ENCODE data around the gene NPFFR1. TPM values are rescaled to one million over a fixed set of nuclear protein-coding genes. Genes with fewer than 3 reads are reported as not detected.

NPFFR1 gene
- total RNA-seq, 1 donor from 2014 or later, result not detected

- no peaks in the 10 kb centered on the region for H3K36me3 Mint-ChIP-seq (ENCODE audit: low read depth)
- no peak for DNase-seq
- ChIA-PET POLR2A (interaction anchor here (0.6 kb wide), 1 partner anchor 9 kb away, joined by 3 read pairs; no protein-coding TSS in a partner anchor), CTCF (no interaction called here)
- no peak for TF ChIP-seq CTCF (IDR thresholded peaks at IDR 0.05)
- no peak for ATAC-seq (ENCODE audit: low read depth)
- H3K9me3 Mint-ChIP-seq, result peaks cover 3% of the 10 kb centered on the region
- peaks cover 19% of the 10 kb centered on the region for H3K4me1 Mint-ChIP-seq
- H3K27me3 Mint-ChIP-seq, result no peaks in the 10 kb centered on the region
- intact Hi-C loops (cut with micrococcal nuclease), result no loop called here
- H3K4me3 Mint-ChIP-seq, result no peak overlapping the region
- H3K27ac Mint-ChIP-seq, result no peak overlapping the region
Observed at GRCh38 chr10:70309661-70310060, 25.9 kb upstream of the NPFFR1 start.

DNA sequence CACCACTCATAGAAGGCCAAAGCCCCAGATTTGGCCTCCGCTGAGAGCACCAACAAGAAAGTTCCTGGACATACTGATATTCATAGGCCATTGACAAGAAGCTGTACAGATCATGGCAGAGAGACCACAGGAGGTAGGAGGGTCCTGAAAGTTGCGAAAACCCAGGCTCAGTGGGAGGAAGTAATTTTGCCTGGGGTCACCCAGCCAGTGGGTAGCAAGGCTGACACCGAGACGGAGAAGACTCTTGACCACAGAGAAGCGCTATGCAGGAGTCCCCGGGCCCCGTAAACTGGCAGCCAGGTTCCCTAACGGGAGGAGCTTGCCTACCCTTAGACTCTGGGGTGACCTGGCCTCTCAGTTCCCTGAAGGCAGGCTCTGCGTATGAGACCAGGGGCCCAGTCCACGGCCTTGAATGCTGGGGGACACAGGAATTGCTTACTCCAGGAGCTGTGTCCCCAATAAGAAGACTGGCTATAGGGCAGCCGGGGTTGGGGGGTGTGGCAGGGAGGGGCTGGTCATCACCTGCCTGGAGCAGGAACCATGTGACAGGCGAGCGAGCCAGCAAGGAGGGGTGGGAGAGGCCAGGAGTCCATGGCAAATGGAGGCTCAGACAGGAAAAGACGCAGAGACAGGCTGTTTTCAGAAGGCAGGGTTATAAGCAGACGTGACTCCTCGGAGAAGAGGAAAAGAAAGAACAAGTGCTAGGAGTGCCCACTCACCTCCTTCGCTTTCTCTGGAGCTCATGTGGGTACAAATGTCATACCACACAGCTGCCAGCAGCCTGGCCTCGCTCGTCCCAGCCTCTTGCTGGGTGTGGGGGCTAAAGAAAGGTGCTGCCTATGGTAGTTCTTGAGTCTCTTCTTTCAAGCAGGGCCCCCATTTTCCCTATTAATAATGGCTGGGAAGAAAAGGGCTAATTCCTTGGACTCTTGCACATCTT lies 24.6 kb upstream of the NPFFR1 start:
- intact Hi-C loops (cut with micrococcal nuclease), result no loop called here
- Mint-ChIP-seq H3K27me3 (no peaks in the 10 kb centered on the region), H3K27ac (no peak overlapping the region), H3K4me3 (no peak overlapping the region), H3K4me1 (peaks cover 19% of the 10 kb centered on the region), H3K36me3 (ENCODE audit: low read depth) (no peaks in the 10 kb centered on the region), H3K9me3 (no peaks in the 10 kb centered on the region)
- no peak for TF ChIP-seq CTCF (IDR thresholded peaks at IDR 0.05)
- DNase-seq (no peak), ATAC-seq (ENCODE audit: low read depth) (no peak)
- CTCF ChIA-PET, result no interaction called here
- POLR2A ChIA-PET, result no interaction called here

DNA sequence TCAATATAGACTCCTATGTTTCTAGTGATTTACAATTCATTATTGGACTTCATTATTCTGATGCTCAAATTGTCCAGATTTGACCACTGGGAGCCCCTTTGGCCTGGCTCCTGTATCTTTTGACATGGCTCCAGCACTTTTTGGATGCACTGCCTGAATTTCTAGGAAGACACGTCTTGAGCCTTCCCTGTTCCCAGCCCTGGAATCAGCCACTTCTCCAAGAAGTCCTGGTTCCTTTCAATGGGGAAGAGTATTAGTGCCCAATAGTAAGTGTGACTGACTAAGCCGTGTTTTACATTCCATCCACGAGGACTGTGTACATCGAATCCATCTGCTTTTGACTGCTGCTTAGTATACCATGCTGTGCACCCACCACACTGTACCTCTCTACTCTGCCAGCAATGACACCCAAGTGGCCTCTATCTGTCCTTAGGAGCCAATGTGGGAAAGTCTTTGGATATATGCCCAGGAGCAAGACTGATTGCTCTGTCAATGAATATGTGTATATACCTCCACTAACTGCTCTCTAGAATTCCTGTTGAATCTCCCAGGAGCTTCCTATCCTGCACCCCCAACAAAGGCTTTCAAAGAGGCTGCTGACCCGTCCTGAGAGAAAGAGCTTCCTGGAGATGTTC lies 23.2 kb upstream of the NPFFR1 start:
- intact Hi-C loops (cut with micrococcal nuclease), result no loop called here
- Mint-ChIP-seq H3K36me3 (ENCODE audit: low read depth) (no peaks in the 10 kb centered on the region), H3K27me3 (no peaks in the 10 kb centered on the region), H3K9me3 (no peaks in the 10 kb centered on the region), H3K4me3 (no peak overlapping the region), H3K4me1 (peaks cover 19% of the 10 kb centered on the region), H3K27ac (no peak overlapping the region)
- CTCF ChIA-PET, result no interaction called here
- DNase-seq, result no peak
- TF ChIP-seq CTCF (IDR thresholded peaks at IDR 0.05), result no peak
- POLR2A ChIA-PET, result no interaction called here
- no peak for ATAC-seq (ENCODE audit: low read depth)

- peak; percentile 25 for ATAC-seq (ENCODE audit: low read depth)
- H3K27ac Mint-ChIP-seq, result no peak overlapping the region
Observed at GRCh38 chr10:70306181-70306705, 22.4 kb upstream of the NPFFR1 start.

More at GRCh38 chr10:70306181-70306705, 22.4 kb upstream of the NPFFR1 start:
- no peaks in the 10 kb centered on the region for H3K9me3 Mint-ChIP-seq
- intact Hi-C loops (cut with micrococcal nuclease), result no loop called here
- no peaks in the 10 kb centered on the region for H3K27me3 Mint-ChIP-seq
- H3K36me3 Mint-ChIP-seq (ENCODE audit: low read depth), result no peaks in the 10 kb centered on the region
- CTCF ChIA-PET, result no interaction called here
- no peak for DNase-seq
- peaks cover 19% of the 10 kb centered on the region for H3K4me1 Mint-ChIP-seq
- no peak overlapping the region for H3K4me3 Mint-ChIP-seq
- POLR2A ChIA-PET, result no interaction called here
- no peak for TF ChIP-seq CTCF (IDR thresholded peaks at IDR 0.05)
